DOHH2 (cell line): ENCODE data around the gene CENPN.

Experiments
- H3F3A ChIP-seq: fragments of 200-600 bp; sonication (generic), shearing (Covaris generic); 2 replicates; pipeline ENCODE4 v1.6.0; 2016; ENCODE audit warnings: antibody characterized with exemption, mild to moderate bottlenecking; ENCODE audit not compliant: control insufficient read depth, insufficient read depth
- H3K27ac ChIP-seq: fragments of 200-600 bp; sonication (generic); 2 replicates; pipeline ENCODE4 v1.5.1; 2014; ENCODE audit warnings: low read depth, mild to moderate bottlenecking, low read length, moderate library complexity
- H3K27me3 ChIP-seq: fragments of 200-600 bp; sonication (generic); 2 replicates; pipeline ENCODE4 v1.6.1; 2014; ENCODE audit warnings: mild to moderate bottlenecking, low read length, mixed read lengths; ENCODE audit not compliant: control insufficient read depth
- H3K36me3 ChIP-seq: fragments of 200-600 bp; sonication (generic); 2 replicates; pipeline ENCODE4 v1.6.1; 2014; ENCODE audit warnings: mild to moderate bottlenecking, low read length, moderate library complexity, mixed read lengths; ENCODE audit not compliant: control insufficient read depth
- H3K4me1 ChIP-seq: fragments of 200-600 bp; sonication (generic); 2 replicates; pipeline ENCODE4 v1.6.1; 2014; ENCODE audit warnings: mild to moderate bottlenecking, low read length, mixed read lengths; ENCODE audit not compliant: control insufficient read depth
- H3K4me2 ChIP-seq: fragments of 200-600 bp; sonication (generic); 2 replicates; pipeline ENCODE4 v1.6.0; 2014; ENCODE audit warnings: mild to moderate bottlenecking, low read length, moderate library complexity
- H3K4me3 ChIP-seq: fragments of 200-600 bp; sonication (generic); 2 replicates; pipeline ENCODE4 v1.5.1; 2014; ENCODE audit warnings: mild to moderate bottlenecking, low read length, mixed read lengths
- H3K79me2 ChIP-seq: fragments of 200-600 bp; sonication (generic); 2 replicates; pipeline ENCODE4 v1.6.1; 2014; ENCODE audit warnings: mild to moderate bottlenecking, low read length, mixed read lengths; ENCODE audit not compliant: control insufficient read depth
- H3K9me2 ChIP-seq: fragments of 200-600 bp; sonication (generic); replicated peaks from 2 replicates; pipeline ENCODE4 v1.6.1; 2014; ENCODE audit warnings: mild to moderate bottlenecking, low read length, mixed read lengths; ENCODE audit not compliant: control insufficient read depth
- H3K9me3 ChIP-seq: fragments of 200-600 bp; sonication (generic); 2 replicates; pipeline ENCODE4 v1.6.1; 2014; ENCODE audit warnings: antibody characterized with exemption, low read length, mixed read lengths; ENCODE audit not compliant: control insufficient read depth, insufficient read depth
- H4K20me1 ChIP-seq: fragments of 200-600 bp; sonication (generic); 2 replicates; pipeline ENCODE4 v1.6.0; 2014; ENCODE audit warnings: low read depth, mild to moderate bottlenecking, antibody characterized with exemption, low read length, moderate library complexity; ENCODE audit not compliant: control insufficient read depth, insufficient read depth
- EZH2phosphoT487 ChIP-seq: fragments of 200-600 bp; sonication (generic); IDR thresholded peaks from 2 replicates; pipeline ENCODE4 v1.6.1; 2017; ENCODE audit warnings: borderline replicate concordance, mild to moderate bottlenecking, antibody characterized with exemption, low read length, moderate library complexity, mixed read lengths
- TF ChIP-seq, protein P1 (sequence below): fragments of 200-600 bp; sonication (generic); IDR thresholded peaks from one replicate; pipeline ENCODE4 v1.5.1; 2014; ENCODE audit warnings: antibody characterized with exemption, mild to moderate bottlenecking, low read depth, low read length; ENCODE audit not compliant: poor library complexity, severe bottlenecking

Gene CENPN

DNA sequence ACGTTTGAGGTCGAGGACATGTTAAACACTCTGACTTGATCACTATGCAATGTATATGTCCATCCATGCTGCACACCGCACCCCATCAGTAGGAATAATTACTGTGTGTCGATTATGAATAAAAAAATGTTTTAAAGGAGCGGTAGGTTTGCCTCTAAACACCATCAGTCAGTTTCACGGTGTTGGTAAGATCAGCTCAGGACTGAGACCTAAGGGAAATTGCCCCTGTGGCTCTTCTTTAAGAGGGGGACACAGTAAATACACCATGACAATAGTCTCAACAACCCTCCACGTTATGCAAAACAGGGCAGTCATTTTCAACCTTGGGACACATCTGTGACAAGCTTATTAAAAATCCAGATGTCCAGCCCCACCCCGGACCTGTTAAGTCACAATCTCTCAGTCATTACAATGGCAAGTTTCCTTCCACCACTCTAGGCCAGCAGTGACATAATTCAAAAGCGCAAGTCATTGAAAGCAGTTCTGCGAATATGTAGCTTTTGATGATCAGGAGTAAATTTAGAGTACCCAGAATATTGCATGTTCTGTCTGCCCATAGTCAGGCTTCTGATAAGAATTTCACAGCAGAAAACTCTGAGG, 29.8 kb downstream of the CENPN start:
- Histone ChIP-seq H3K4me2 (peak overlapping the region; percentile 90), H3F3A (peaks cover 10% of the 10 kb centered on the region; the same call in 1 of the 2 replicates), H3K4me3 (peak overlapping the region; percentile 84), H3K9me3 (no peaks in the 10 kb centered on the region), H3K79me2 (peaks cover 38% of the 10 kb centered on the region), H3K27ac (no peak overlapping the region; the same call in 1 of the 2 replicates), H3K36me3 (peaks cover 12% of the 10 kb centered on the region), H3K9me2 (no peaks in the 10 kb centered on the region), H3K27me3 (no peaks in the 10 kb centered on the region), H4K20me1 (0 out of 2 replicates have a peak, but pooled peaks cover 3% of the 10 kb centered on the region), H3K4me1 (peaks cover 13% of the 10 kb centered on the region)
- no peak for TF ChIP-seq EZH2phosphoT487
- TF ChIP-seq, protein P1, sequence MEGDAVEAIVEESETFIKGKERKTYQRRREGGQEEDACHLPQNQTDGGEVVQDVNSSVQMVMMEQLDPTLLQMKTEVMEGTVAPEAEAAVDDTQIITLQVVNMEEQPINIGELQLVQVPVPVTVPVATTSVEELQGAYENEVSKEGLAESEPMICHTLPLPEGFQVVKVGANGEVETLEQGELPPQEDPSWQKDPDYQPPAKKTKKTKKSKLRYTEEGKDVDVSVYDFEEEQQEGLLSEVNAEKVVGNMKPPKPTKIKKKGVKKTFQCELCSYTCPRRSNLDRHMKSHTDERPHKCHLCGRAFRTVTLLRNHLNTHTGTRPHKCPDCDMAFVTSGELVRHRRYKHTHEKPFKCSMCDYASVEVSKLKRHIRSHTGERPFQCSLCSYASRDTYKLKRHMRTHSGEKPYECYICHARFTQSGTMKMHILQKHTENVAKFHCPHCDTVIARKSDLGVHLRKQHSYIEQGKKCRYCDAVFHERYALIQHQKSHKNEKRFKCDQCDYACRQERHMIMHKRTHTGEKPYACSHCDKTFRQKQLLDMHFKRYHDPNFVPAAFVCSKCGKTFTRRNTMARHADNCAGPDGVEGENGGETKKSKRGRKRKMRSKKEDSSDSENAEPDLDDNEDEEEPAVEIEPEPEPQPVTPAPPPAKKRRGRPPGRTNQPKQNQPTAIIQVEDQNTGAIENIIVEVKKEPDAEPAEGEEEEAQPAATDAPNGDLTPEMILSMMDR = no peak

DNA sequence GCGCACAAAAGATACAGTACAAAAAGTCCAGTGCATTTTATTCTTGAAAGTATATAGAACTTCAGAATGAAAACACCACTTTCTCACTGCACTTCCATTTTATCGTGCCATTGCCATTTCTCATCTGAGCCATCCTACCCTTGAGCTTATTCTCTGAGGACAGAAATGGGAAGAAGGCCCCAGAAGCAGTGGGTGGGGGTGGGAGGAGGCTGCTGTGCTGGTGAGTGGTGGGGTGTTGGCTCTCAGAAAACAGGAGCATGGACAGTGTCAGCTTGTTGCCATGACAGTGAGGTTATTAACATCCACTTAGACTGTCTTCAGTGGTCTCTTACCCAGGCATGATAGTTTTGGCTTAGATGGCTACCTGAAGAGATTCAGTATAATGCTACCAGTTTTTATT, 33.1 kb downstream of the CENPN start:
- Histone ChIP-seq H3K9me2 (no peaks in the 10 kb centered on the region), H3K36me3 (peaks cover 41% of the 10 kb centered on the region), H3K27me3 (no peaks in the 10 kb centered on the region), H3F3A (no peaks in the 10 kb centered on the region), H3K79me2 (peaks cover 38% of the 10 kb centered on the region), H3K4me1 (peaks cover 13% of the 10 kb centered on the region), H3K9me3 (no peaks in the 10 kb centered on the region), H3K4me3 (no peak overlapping the region), H3K4me2 (no peak overlapping the region), H3K27ac (no peak overlapping the region), H4K20me1 (0 out of 2 replicates have a peak, but pooled peaks cover 3% of the 10 kb centered on the region)
- TF ChIP-seq EZH2phosphoT487 = no peak
- TF ChIP-seq, protein P1 = no peak

DNA sequence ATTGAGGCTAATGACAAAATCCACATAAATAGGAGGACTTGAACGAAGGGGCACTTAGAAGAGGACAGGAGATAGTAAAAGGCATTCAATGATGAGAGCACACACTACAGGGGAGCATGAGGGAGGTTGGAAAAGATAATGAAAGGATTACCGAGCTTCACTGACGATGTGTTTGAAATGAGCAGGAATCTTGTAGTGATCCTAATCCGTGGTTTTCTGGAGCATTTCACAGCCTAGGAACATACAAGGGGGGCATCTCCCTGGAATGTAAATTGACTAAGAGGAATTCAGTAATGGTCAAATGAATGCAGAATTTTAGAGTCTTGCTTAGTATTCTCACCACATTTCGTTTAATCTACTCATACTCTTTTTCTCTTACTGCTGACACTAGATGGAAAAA, 33.8 kb downstream of the CENPN start:
- Histone ChIP-seq H3K4me1 (peaks cover 10% of the 10 kb centered on the region), H3F3A (no peaks in the 10 kb centered on the region), H4K20me1 (0 out of 2 replicates have a peak, but pooled peaks cover 3% of the 10 kb centered on the region), H3K79me2 (peaks cover 38% of the 10 kb centered on the region), H3K27ac (no peak overlapping the region), H3K36me3 (peaks cover 41% of the 10 kb centered on the region), H3K9me2 (no peaks in the 10 kb centered on the region), H3K9me3 (no peaks in the 10 kb centered on the region), H3K27me3 (no peaks in the 10 kb centered on the region), H3K4me3 (no peak overlapping the region), H3K4me2 (no peak overlapping the region)
- TF ChIP-seq, protein P1 = no peak
- no peak for TF ChIP-seq EZH2phosphoT487
